Measurements from ENCODE around the gene PCDHGB7. TPM values are rescaled to one million over a fixed set of nuclear protein-coding genes. Genes with fewer than 3 reads are reported as not detected.
"Not testable (repeated sequence)": the region's sequence is repeated elsewhere in the genome, so short reads cannot be mapped to it uniquely, and the experiment has no call there.

Gene PCDHGB7
- total RNA-seq, 1 donor from 2014 or later, result 0.12 TPM

GRCh38 chr5:141411575-141411974 is 5.9 kb upstream of the PCDHGB7 start:
- H3K4me1 Mint-ChIP-seq, result peaks cover 10% of the 10 kb centered on the region
- no peak overlapping the region for H3K4me3 Mint-ChIP-seq
- H3K27ac Mint-ChIP-seq, result no peak overlapping the region
- intact Hi-C loops (cut with micrococcal nuclease), result loop anchor here (5.0 kb wide), 4 partner anchors 49 to 101 kb away; partner anchors contain the start of genes PCDHGA2 and PCDHGA5
- H3K36me3 Mint-ChIP-seq (ENCODE audit: low read depth), result peaks cover 3% of the 10 kb centered on the region
- peaks cover 30% of the 10 kb centered on the region for H3K9me3 Mint-ChIP-seq
- no peak for DNase-seq
- peaks cover 51% of the 10 kb centered on the region for H3K27me3 Mint-ChIP-seq

GRCh38 chr5:141412854-141413539 is 4.5 kb upstream of the PCDHGB7 start, which contains the start of gene PCDHGA10:
PCDHGA10 (plus strand) TSS chr5:141412987; CDS start chr5:141413176, 189 bp downstream.
- Mint-ChIP-seq H3K9me3 (peaks cover 29% of the 10 kb centered on the region), H3K27ac (no peak within 1 kb of the TSS), H3K36me3 (ENCODE audit: low read depth) (peaks cover 6% of the 10 kb centered on the region), H3K4me1 (peaks cover 12% of the 10 kb centered on the region), H3K27me3 (peaks cover 51% of the 10 kb centered on the region), H3K4me3 (peak within 1 kb of the TSS; percentile 86)
- intact Hi-C loops (cut with micrococcal nuclease), result loop anchor here (2.0 to 5.0 kb wide), 6 partner anchors 51 to 146 kb away; partner anchors contain the start of genes PCDHGA2 and PCDHGA5
- DNase-seq, result peak; percentile 86

- Mint-ChIP-seq H3K9me3 (peaks cover 32% of the 10 kb centered on the region), H3K27me3 (peaks cover 55% of the 10 kb centered on the region), H3K36me3 (ENCODE audit: low read depth) (peaks cover 8% of the 10 kb centered on the region), H3K27ac (no peak overlapping the region), H3K4me1 (peaks cover 16% of the 10 kb centered on the region), H3K4me3 (peak overlapping the region; percentile 86)
- DNase-seq, result peak; percentile 58
- intact Hi-C loops (cut with micrococcal nuclease), result loop anchor here (2.0 to 5.0 kb wide), 6 partner anchors 51 to 145 kb away; partner anchors contain the start of genes PCDHGA2 and PCDHGA5
Measured at GRCh38 chr5:141413540-141414069, 3.9 kb upstream of the PCDHGB7 start.

- H3K36me3 Mint-ChIP-seq (ENCODE audit: low read depth); H3K27ac Mint-ChIP-seq; H3K4me3 Mint-ChIP-seq: not testable (repeated sequence)
- Mint-ChIP-seq H3K27me3 (peaks cover 52% of the 10 kb centered on the region), H3K4me1 (peaks cover 18% of the 10 kb centered on the region), H3K9me3 (peaks cover 29% of the 10 kb centered on the region)
- intact Hi-C loops (cut with micrococcal nuclease), result loop anchor here (5.0 kb wide), 4 partner anchors 52 to 98 kb away; partner anchors contain the start of genes PCDHGA2 and PCDHGA5
- peak; percentile 52 for DNase-seq
Measured at GRCh38 chr5:141414548-141415274, 2.8 kb upstream of the PCDHGB7 start.

GRCh38 chr5:141415275-141415618 is 2.2 kb upstream of the PCDHGB7 start:
- H3K4me3 Mint-ChIP-seq; intact Hi-C loops (cut with micrococcal nuclease); H3K36me3 Mint-ChIP-seq (ENCODE audit: low read depth); H3K27ac Mint-ChIP-seq: not testable (repeated sequence)
- Mint-ChIP-seq H3K27me3 (peaks cover 52% of the 10 kb centered on the region), H3K9me3 (peaks cover 26% of the 10 kb centered on the region), H3K4me1 (peaks cover 18% of the 10 kb centered on the region)
- DNase-seq, result peak; percentile 51

- Mint-ChIP-seq H3K4me1 (peaks cover 20% of the 10 kb centered on the region), H3K27ac (peak overlapping the region; percentile 50), H3K36me3 (ENCODE audit: low read depth) (peaks cover 5% of the 10 kb centered on the region), H3K9me3 (peaks cover 35% of the 10 kb centered on the region), H3K4me3 (no peak overlapping the region), H3K27me3 (peaks cover 61% of the 10 kb centered on the region)
- intact Hi-C loops (cut with micrococcal nuclease), result no loop called here
- DNase-seq, result peak; percentile 50
Measured at GRCh38 chr5:141419074-141419880, 1.8 kb downstream of the PCDHGB7 start.

- DNase-seq, result peak; percentile 85
- Mint-ChIP-seq H3K27ac (peak within 1 kb of the TSS; percentile 30), H3K36me3 (ENCODE audit: low read depth) (peaks cover 5% of the 10 kb centered on the region), H3K27me3 (peaks cover 53% of the 10 kb centered on the region), H3K4me1 (peaks cover 18% of the 10 kb centered on the region), H3K4me3 (peak within 1 kb of the TSS; percentile 84), H3K9me3 (peaks cover 31% of the 10 kb centered on the region)
- intact Hi-C loops (cut with micrococcal nuclease), result loop anchor here (2.0 to 5.0 kb wide), 3 partner anchors 56 to 104 kb away; partner anchors contain the start of gene PCDHGC3
Measured at GRCh38 chr5:141420855-141421488, 3.5 kb downstream of the PCDHGB7 start, which contains the start of gene PCDHGA11. PCDHGA11 (plus strand) TSS chr5:141421051; CDS start chr5:141421228, 177 bp downstream.

- intact Hi-C loops (cut with micrococcal nuclease), result loop anchor here (2.0 to 5.0 kb wide), 3 partner anchors 56 to 103 kb away; partner anchors contain the start of gene PCDHGC3
- H3K9me3 Mint-ChIP-seq, result peaks cover 31% of the 10 kb centered on the region
- H3K4me3 Mint-ChIP-seq, result peak overlapping the region; percentile 84
- H3K27ac Mint-ChIP-seq, result no peak overlapping the region
- peaks cover 18% of the 10 kb centered on the region for H3K4me1 Mint-ChIP-seq
- DNase-seq, result no peak
- peaks cover 5% of the 10 kb centered on the region for H3K36me3 Mint-ChIP-seq (ENCODE audit: low read depth)
- H3K27me3 Mint-ChIP-seq, result peaks cover 49% of the 10 kb centered on the region
Measured at GRCh38 chr5:141421489-141421855, 4.0 kb downstream of the PCDHGB7 start.

- Mint-ChIP-seq H3K27me3 (peaks cover 47% of the 10 kb centered on the region), H3K4me3 (no peak overlapping the region), H3K27ac (no peak overlapping the region), H3K9me3 (peaks cover 30% of the 10 kb centered on the region), H3K4me1 (peaks cover 18% of the 10 kb centered on the region), H3K36me3 (ENCODE audit: low read depth) (peaks cover 4% of the 10 kb centered on the region)
- intact Hi-C loops (cut with micrococcal nuclease), result loop anchor here (5.0 kb wide), 1 partner anchor 54 kb away; the partner anchor contains the start of gene PCDHGC3
- peak; percentile 46 for DNase-seq
Measured at GRCh38 chr5:141422742-141423291, 5.3 kb downstream of the PCDHGB7 start.

GRCh38 chr5:141427783-141428426 is 10.4 kb downstream of the PCDHGB7 start:
- peaks cover 9% of the 10 kb centered on the region for H3K9me3 Mint-ChIP-seq
- DNase-seq, result no peak
- no peak overlapping the region for H3K4me3 Mint-ChIP-seq
- H3K36me3 Mint-ChIP-seq (ENCODE audit: low read depth), result peaks cover 4% of the 10 kb centered on the region
- no peak overlapping the region for H3K27ac Mint-ChIP-seq
- intact Hi-C loops (cut with micrococcal nuclease), result no loop called here
- H3K27me3 Mint-ChIP-seq, result peaks cover 32% of the 10 kb centered on the region
- peaks cover 3% of the 10 kb centered on the region for H3K4me1 Mint-ChIP-seq

GRCh38 chr5:141430332-141431113 is 13.0 kb downstream of the PCDHGB7 start, which contains the start of gene PCDHGA12:
PCDHGA12 (plus strand) TSS chr5:141430507; CDS start chr5:141430760, 253 bp downstream.
- Mint-ChIP-seq H3K4me3 (peak within 1 kb of the TSS; percentile 78), H3K27ac (peak within 1 kb of the TSS; percentile 69), H3K9me3 (peaks cover 9% of the 10 kb centered on the region), H3K4me1 (peaks cover 3% of the 10 kb centered on the region), H3K27me3 (peaks cover 22% of the 10 kb centered on the region), H3K36me3 (ENCODE audit: low read depth) (peaks cover 4% of the 10 kb centered on the region)
- peak; percentile 72 for DNase-seq
- intact Hi-C loops (cut with micrococcal nuclease), result no loop called here
